GM18498 (cell line): Measurements from ENCODE around the gene KDM3A.

Experiments used
- ATAC-seq: cut with Tn5 transposase; IDR thresholded peaks from one replicate; pipeline ENCODE4 v1.9.1; 2021; ENCODE audit warnings: mild to moderate bottlenecking, moderate library complexity; ENCODE audit not compliant: unreplicated experiment

The KDM3A gene

GRCh38 chr2:86513948-86514660, 72.9 kb downstream of the KDM3A start:
- no peak for ATAC-seq

DNA sequence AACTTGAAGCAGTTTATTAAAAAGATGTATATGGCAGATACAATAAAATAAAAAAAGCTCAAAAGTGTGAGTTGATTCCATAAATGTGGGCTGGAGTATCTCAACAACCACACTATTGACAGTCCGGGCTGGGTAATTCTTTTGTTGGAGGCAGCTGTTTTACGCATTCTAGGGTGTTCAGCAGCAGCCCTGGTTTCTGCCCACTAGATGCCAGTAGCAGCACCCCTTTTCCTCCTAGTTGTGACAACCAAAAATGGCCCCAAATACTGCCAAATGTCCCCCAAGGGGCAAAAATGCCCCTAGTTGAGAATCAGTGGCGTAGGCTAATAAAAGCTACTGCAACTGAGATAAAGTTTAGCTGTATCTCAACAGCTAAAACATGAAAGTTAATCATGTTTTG, 77.3 kb downstream of the KDM3A start:
- ATAC-seq: no peak

DNA sequence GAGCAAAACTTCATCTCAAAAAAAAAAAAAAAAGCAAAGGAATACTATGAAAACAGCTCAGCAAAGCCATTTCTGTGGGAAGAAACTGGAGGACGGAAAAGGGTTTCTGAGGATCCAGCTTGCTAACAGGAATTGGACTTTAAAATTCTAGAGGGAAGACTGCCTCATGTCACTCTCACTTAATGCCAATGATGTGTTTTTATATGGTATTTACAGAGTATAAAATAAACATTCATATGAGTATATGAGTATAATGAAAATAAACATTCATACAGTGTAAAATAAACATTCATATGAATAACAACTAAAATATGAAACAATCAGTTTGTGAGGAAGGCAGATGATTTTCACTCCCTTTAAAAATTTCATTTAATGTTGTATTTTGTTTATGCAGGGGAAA, 78.2 kb downstream of the KDM3A start:
- no peak for ATAC-seq

DNA sequence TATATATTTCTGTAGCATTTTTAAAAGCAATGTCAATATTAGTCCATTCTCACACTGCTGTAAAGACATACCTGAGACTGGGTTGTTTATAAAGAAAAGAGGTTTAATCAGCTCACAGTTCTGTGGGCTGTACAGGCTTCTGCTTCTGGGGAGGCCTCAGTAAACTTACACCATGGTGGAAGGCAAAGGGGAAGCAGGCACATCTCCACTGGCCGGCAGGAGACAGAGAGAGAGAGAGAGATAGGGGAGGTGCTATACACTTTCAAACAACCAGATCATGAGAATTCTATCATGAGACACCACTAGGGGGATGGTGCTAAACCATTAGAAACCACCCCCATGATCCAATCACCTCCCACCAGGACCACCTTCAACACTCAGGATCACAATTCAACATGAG, 79.0 kb downstream of the KDM3A start:
- ATAC-seq: no peak

GRCh38 chr2:86521922-86522321, 80.8 kb downstream of the KDM3A start:
- ATAC-seq: no peak

GRCh38 chr2:86522711-86523110, 81.5 kb downstream of the KDM3A start:
- ATAC-seq: no peak

GRCh38 chr2:86523491-86523890, 82.3 kb downstream of the KDM3A start:
- no peak for ATAC-seq

DNA sequence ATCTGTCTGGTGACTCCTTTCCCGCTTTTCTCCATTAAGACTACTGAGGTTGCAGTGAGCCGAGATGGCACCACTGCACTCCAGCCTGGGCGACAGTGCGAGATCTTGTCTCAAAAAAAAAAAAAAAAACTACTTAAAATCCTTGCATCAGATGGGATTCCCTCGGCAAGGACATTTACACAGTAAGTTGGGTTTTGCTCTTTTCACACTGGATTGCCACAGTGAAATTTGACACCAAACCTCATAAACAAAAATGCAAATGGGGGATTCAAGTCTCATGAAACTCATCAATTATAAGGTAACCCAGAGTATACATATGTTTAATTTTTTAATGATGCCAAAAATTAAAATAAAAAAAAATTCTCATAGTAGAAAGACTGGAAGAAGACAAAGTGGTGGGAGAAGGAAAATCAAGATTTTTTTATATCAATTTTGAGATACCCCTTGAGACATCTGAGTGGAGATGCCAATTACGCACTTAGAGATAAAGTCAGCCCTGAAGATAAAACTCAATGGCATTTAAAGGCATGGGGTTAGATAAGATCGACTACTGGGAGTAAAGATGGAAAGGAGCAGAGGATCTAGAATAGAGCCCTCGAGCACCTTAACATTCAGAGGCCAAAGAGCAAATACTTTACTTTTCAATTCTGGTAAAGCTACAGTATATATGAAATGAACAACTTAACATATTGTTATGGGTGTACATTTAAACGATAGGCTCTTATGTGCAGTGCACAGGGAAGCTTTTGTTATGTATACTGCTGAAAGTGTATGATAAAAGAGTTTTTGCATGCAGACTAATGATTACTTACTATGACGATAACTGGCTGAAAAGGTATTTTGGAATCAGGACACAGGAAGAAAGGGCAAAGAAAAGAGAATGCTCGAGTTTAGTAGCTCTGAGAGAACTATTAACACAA, 84.5 kb downstream of the KDM3A start:
- ATAC-seq: no peak

GRCh38 chr2:86533589-86533988, 92.4 kb downstream of the KDM3A start:
- no peak for ATAC-seq

- ATAC-seq: no peak
Measured at GRCh38 chr2:86541334-86541733, 100.2 kb downstream of the KDM3A start.
